Transverse colon (tissue), 4 donors: Measurements from ENCODE around the gene PACS2.

Experiments
- CTCF ChIP-seq, 5 experiments: fragments of 200-600 bp in 3 of 5; fragments of 450-650 bp in 2 of 5; sonication (generic) in 3 of 5; IDR thresholded peaks; 1 replicate in 2 of 5; 2 replicates in 3 of 5; pipeline ENCODE4 v1.5.1; 2016 to 2017; ENCODE audit warnings: antibody characterized with exemption in 5 of 5, inconsistent platforms in 3 of 5, mild to moderate bottlenecking in 2 of 5, moderate library complexity in 1 of 5
- EP300 ChIP-seq: sonication (generic); formaldehyde crosslinking; IDR thresholded peaks from one replicate; pipeline ENCODE4 v1.6.1; 2017; ENCODE audit warnings: antibody characterized with exemption, low read depth
- POLR2AphosphoS5 ChIP-seq, 3 donors: sonication (generic); formaldehyde crosslinking; IDR thresholded peaks; one replicate each; pipeline ENCODE4 v1.6.1; 2016; ENCODE audit warnings: antibody characterized with exemption in 3 of 3

- TF ChIP-seq CTCF (IDR thresholded peaks at IDR 0.05) = peak in 1 of 5 experiments; percentile 26
- TF ChIP-seq EP300 = no peak
- TF ChIP-seq POLR2AphosphoS5 (IDR thresholded peaks at IDR 0.05) = no peak
These were observed 3.0 kb downstream of the PACS2 start for GRCh38 chr14:105317546-105317945.
